H1 (cell line): Measurements from ENCODE around the gene TMEM86B. TPM values are rescaled to one million over a fixed set of nuclear protein-coding genes. Genes with fewer than 3 reads are reported as not detected.

Experiments
- EP300 ChIP-seq, 2 experiments: IDR thresholded peaks; 1 replicate in 1 of 2; 2 replicates in 1 of 2; pipeline ENCODE4 v1.6.1; 2011 to 2012; ENCODE audit warnings: low read depth in 2 of 2, low read length in 2 of 2, mild to moderate bottlenecking in 2 of 2, borderline replicate concordance in 1 of 2, inconsistent platforms in 1 of 2, moderate library complexity in 1 of 2
- GABPA ChIP-seq: IDR thresholded peaks from 2 replicates; pipeline ENCODE4 v1.6.1; 2011; ENCODE audit warnings: mild to moderate bottlenecking, low read length, moderate library complexity, borderline replicate concordance; ENCODE audit not compliant: insufficient read depth
- HDAC2 ChIP-seq, 2 experiments: fragments of 300-600 bp in 1 of 2; sonication (generic) in 1 of 2; IDR thresholded peaks; 2 replicates each; pipeline ENCODE4 v1.6.1; 2011 to 2012; ENCODE audit warnings: low read depth in 2 of 2, low read length in 2 of 2, mild to moderate bottlenecking in 2 of 2, moderate library complexity in 2 of 2, borderline replicate concordance in 1 of 2, inconsistent platforms in 1 of 2
- RNF2 ChIP-seq: fragments of 200-900, 300-1000 bp; sonication (generic); IDR thresholded peaks from 2 replicates; pipeline ENCODE4 v1.7.1; 2016; ENCODE audit warnings: borderline replicate concordance, low read depth, mild to moderate bottlenecking, antibody characterized with exemption, low read length; ENCODE audit not compliant: poor library complexity, severe bottlenecking; ENCODE audit errors: missing control alignments
- SP1 ChIP-seq: IDR thresholded peaks from 2 replicates; pipeline ENCODE4 v1.6.1; 2011; ENCODE audit warnings: low read depth, low read length
- TAF1 ChIP-seq: IDR thresholded peaks from 2 replicates; pipeline ENCODE4 v1.6.1; 2011; ENCODE audit warnings: mild to moderate bottlenecking, low read depth, low read length
- polyA plus RNA-seq, 7 experiments: library from polyadenylated mRNA; depleted of rRNA in 3 of 7; stranded (reverse) in 5 of 7; unstranded in 2 of 7; fragments of >200 nt in 5 of 7; fragments of 200-250 nt in 2 of 7; gene quantifications; 1 replicate in 5 of 7; 2 replicates in 1 of 7; 4 replicates in 1 of 7; pipeline versions ENCODE4 v1.2.1 to v1.2.3, GENCODE V29; 2011 to 2013; ENCODE audit warnings: missing spikeins in 2 of 7, mixed read lengths in 2 of 7
- total RNA-seq: library from RNA; stranded (reverse); fragmentation: NEBNext Ultra II Directional; extraction: Animal tissue kit (Norgen Biotek cat#: 25700); gene quantifications from 2 replicates; pipeline ENCODE4 v1.2.1, GENCODE V29; 2021
- TF ChIP-seq, protein P1 (sequence below): IDR thresholded peaks from 2 replicates; pipeline ENCODE4 v1.6.1; 2012; ENCODE audit warnings: inconsistent platforms

TMEM86B gene
- total and polyA plus RNA-seq, 2 of the 8 experiments (the other 6 are each of a cell fraction or from before 2014, with no cell fraction given), result 2.0 to 2.9 TPM

DNA sequence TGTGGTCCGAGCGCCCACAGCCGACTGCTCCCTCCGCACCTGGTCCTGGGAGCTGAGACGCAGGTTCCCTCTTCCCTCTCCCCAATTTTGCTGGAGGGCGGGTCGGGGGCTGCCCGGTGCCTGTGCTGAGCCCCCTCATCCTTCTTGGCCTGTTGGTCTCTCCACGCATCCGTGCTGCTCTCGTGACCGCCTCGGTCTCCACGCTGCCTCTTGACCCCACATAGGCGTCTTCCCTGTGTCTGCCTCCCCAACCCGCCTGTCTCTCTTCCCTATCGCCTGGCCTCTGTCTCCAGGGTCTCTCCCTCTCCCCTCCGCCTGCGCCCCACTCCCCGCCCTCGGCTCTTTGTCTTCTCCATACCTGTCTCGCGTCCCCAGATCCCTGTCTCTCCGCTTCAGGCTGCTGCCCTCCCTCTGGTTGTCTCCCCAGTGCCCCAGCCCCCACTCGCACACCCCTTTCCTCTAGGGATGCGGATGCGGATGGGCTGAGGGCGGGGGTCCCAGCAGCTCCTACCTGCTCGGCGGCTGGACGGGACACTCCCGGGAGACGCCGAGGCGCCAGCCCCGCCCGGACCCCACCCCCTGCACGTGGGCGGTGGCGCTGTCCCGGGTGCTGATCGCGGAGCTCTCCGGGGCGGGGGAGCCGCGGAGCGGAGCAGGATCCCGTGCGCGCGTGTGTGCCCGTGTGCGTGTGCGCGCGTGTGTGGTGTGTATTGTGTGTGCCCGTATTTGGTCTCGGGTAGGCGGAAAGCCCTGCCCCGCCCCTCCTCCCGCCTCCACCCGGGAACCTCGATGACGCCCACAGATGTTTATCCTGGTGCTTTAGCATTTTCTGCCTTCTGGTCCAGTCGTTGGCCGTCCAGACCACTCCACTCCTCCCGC lies 48.7 kb downstream of the TMEM86B start, which contains the start of gene SYT5 (continued):
- TF ChIP-seq, protein P1, sequence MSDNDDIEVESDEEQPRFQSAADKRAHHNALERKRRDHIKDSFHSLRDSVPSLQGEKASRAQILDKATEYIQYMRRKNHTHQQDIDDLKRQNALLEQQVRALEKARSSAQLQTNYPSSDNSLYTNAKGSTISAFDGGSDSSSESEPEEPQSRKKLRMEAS, result peak; percentile 99
- TF ChIP-seq TAF1, result no peak
- no peak for TF ChIP-seq EP300 (IDR thresholded peaks at IDR 0.05; ENCODE audit: borderline replicate concordance in 1 of 2, low read depth in 2 of 2, low read length in 2 of 2)
- TF ChIP-seq SP1, result no peak
- no peak for TF ChIP-seq GABPA
- TF ChIP-seq HDAC2 (IDR thresholded peaks at IDR 0.05; ENCODE audit: borderline replicate concordance in 1 of 2, low read depth in 2 of 2, low read length in 2 of 2), result peak in 1 of 2 experiments; percentile 81; a peak in 2 of 4 replicates
- peak; percentile 14 for TF ChIP-seq RNF2
